NCI-H345 treated with DMSO at 0.1 percent for 48 hours (cell line): ENCODE results near the gene ZNF280B.

ENCODE experiments used
- DNase-seq: peaks from one replicate; lab custom pipeline; 2025; ENCODE audit not compliant: unreplicated experiment; lab: John Stamatoyannopoulos, UW

ZNF280B gene

DNA sequence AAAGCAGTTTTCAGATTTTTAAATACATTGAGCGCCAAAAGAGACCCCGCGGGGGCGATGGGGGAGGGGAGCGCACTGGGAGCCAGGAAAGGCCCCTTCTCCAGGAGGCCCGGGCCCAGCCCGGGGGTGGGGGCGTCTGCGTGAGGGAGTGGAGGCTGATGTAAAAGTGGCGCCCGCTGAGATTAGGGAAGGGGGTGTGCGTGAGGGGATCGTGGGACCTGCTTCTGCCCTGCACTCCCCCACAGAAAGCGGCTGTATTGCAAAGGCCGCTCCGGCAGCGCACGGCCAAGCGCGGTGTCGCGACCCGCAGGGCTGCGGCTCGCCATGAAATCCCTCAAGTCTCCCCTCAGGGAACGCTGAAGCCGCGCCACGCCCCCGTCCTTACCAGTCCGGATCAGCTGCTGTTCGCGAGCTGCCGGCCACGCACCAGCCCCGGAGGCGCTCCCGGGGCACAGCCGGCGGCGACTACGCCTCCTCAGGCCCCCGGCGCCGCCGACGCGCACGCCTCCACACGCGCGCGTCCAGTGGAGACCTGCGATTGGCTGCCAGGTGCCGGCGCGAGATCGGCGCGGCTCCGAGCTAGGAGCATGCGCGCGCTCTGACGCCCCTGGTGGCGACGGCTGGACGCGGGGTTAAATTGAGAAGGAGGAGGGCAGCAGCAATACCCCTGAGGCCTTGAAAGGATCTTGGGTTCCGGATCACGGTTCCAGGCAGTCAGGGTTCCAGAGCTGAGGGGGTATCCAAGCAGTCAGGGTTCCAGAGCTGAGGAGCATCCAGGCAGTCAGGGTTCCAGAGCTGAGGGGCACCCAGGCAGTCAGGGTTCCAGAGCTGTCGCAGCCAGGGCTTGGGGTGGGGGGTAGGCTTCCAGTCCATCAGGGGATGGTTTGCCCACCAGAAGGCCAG lies at the start of gene ZNF280B:
Gene ZNF280B, minus strand, starts transcription at position 469 of the 903 bp plus-strand sequence. CDS start 19,344 bp downstream, outside the sequence.
- peak; percentile 61 for DNase-seq

DNA sequence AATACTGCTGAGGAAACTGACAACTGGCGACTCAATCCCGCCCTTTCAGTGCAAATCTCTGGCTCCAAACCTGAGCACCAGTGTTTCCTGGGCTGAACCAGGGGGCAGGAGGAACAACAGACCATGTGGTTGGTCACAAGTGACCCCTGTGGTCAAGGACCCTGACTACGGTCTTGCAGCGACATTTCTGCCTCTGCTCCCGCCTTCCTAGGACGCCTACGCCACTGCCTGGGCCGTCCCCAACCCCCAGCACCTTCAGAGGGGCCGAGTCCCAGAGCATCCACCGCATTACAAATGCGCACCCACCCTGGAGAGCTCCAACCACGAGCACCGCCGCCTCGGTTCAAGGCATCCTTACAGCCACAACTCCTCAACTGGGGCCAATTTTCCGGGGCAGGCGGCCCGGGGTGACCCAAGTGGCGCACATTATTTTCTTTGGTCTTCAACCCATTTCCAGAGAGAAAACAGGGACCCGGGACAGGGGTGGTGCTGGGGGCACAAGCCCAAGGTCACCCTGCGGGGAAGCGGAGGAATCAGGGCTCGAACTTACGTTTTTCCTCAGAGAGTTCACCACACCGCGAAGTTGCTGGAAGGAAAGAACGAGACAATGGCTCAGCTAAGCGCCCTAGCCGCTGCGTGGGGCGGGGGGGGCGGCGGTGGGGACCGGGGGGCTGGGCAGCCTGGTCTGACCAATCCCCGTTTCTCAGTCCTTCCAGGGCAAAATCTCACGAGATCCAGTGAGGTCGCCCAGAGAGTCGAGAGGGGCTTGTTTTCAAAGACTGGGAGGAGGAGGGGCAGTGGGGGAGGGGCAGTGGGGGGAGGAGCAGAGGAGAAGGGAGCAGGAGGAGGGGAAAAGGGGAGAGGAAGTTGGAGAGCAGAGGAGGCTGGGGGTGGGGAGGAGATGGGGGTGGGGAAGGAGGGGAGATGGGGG lies 48.7 kb upstream of the ZNF280B start:
- no peak for DNase-seq

DNA sequence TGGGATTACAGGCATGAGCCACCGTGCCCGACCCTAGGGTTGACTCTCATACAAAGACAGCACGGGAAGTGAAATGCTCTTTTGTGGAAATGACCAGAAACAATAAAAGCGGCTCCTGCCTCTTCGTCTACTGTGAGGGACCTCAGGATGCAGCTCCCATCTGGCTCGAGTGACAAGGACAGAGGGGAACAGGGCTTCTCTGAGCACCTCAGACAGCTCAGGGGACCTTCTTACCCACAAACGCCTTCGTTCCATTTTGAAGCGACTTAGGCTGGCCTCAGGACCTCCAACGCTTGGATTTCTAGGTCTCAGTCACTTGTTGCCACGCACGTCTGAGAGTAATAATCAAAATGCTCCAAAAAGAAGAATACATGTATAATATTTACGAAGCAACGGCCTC lies 48.0 kb upstream of the ZNF280B start:
- DNase-seq = no peak

DNA sequence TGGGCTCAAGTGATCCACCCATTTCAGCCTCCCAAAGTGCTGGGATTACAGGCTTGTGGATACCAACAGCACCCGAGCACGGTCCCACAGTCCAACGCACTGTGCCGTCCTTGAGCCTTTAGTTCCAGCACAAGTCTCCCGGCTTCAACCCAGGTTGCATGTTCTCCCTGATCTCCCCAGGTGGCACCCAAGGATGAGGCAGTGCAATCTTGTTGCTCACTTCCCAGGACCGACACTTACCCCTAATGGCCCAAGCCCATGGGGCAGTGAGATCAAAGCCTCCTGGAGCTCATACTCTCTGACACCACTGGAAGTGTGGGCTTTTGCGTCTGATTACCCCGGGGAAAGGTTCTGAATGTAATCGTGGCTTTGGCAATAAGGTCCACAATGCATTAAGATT lies 47.1 kb upstream of the ZNF280B start:
- no peak for DNase-seq

DNA sequence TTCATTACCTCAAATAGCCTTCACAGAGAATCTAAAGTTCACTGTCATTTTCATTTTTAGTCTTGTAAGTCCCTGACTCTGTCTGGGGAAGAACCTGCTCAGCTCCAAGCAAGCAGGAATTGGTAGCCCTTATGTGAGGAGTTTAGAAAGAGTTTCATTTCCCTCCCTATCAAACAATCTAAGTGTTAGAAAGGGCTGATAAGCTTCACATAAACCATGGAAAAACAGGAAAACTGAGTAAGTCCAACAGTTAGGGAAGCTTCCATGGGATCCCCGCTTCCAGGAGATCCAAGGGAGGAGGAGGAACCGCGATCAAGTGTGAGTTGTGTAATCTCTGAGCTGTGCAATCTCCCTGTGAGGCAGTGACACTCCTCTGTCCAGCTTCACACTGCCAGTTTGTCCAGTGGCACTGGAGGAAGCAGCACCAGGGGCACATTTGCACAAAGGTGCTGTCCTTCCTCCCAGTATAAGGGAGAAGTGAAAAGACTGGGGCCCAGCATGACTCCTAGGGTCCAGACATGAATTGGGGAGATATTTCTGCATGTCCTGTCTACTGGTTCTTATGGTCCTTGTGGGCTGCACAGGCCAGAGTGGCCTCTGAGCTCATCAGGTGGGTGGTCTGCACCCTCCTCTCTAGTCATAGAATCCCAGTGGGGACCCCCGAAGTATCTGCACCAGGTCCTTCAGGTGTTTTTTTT lies 46.2 kb upstream of the ZNF280B start:
- no peak for DNase-seq

GRCh38 chr22:22553735-22554586 lies 45.4 kb upstream of the ZNF280B start:
- DNase-seq = no peak

DNA sequence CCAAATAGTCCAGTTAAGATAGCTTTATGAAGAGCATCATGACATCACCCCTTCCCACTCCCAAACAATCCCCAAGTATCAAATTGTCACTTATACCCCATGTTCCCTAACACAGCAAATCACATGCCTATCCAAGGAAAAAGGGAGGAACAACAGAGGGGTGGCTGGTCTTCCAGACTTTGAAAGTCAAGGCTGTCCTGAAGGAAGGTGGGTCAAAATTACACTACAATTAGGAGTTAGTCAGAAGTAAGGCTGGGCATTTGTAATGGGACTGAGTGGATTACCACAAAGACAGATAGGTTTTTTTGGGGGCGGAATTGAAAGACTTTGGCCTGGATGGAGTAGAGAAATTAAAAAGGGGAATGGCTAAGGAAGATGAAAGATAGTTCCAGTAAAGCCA lies 44.6 kb upstream of the ZNF280B start:
- no peak for DNase-seq

- no peak for DNase-seq
Measured at GRCh38 chr22:22552630-22553029, 44.1 kb upstream of the ZNF280B start.

- no peak for DNase-seq
Measured at GRCh38 chr22:22550789-22551434, 42.4 kb upstream of the ZNF280B start.

DNA sequence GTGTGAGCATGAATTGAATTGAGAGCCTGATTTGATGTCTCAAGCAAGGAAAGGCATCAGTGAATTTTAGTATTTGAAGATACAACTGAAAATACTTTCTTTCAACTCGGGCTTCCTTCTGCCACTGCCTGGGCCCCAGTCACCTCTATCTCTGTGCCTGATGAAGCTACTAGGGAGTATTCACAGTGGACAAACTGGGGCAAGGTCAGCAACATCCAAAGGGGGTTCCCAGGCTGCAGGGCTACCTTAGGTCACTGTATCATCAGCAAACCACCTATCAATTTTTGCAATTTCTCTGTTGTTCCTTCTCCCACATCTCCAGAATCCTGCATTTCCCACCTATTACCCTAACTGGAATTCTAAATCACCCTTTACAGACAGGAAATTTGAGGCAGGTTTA lies 40.4 kb upstream of the ZNF280B start:
- no peak for DNase-seq

DNA sequence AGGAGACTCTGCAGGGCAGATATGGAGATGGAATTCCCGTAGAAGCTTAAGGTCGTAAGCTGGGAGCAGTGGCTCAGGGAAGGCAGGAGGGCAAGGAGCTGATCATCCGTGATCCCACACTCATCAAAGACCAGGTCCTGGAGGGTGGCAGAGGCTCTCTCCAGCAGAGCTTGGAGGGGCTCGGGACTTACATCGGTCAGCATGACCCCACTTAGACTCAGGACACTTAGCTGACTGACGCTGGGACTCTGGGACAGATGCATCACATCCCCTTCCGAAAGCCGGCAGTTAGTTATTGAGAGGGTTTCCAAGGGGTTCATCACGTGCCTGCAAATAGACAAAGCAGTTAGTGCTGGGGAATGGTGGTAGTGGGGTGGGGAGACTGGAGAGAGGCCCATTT lies 39.8 kb upstream of the ZNF280B start:
- DNase-seq = no peak

GRCh38 chr22:22547692-22548300 lies 39.3 kb upstream of the ZNF280B start:
- no peak for DNase-seq

GRCh38 chr22:22547226-22547625 lies 38.7 kb upstream of the ZNF280B start:
- DNase-seq = no peak

GRCh38 chr22:22546490-22546889 lies 37.9 kb upstream of the ZNF280B start:
- no peak for DNase-seq

DNA sequence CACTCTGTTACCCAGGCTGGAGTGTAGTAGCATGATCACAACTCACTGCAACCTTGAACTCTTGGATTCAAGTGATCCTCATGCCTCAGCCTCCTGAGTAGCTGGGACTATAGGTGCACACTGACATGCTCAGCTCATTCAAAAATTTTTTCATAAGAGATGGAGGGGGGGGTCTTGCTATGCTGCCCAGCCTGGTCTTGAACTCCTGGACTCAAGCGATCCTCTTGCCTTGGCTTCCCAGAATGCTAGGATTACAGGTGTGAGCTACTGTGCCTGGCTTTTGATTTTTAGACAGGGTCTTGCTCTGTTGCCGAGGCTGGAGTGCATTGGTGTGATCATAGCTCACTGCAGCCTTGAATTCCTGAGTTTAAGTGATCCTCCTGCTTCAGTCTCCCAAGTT lies 36.5 kb upstream of the ZNF280B start:
- no peak for DNase-seq

DNA sequence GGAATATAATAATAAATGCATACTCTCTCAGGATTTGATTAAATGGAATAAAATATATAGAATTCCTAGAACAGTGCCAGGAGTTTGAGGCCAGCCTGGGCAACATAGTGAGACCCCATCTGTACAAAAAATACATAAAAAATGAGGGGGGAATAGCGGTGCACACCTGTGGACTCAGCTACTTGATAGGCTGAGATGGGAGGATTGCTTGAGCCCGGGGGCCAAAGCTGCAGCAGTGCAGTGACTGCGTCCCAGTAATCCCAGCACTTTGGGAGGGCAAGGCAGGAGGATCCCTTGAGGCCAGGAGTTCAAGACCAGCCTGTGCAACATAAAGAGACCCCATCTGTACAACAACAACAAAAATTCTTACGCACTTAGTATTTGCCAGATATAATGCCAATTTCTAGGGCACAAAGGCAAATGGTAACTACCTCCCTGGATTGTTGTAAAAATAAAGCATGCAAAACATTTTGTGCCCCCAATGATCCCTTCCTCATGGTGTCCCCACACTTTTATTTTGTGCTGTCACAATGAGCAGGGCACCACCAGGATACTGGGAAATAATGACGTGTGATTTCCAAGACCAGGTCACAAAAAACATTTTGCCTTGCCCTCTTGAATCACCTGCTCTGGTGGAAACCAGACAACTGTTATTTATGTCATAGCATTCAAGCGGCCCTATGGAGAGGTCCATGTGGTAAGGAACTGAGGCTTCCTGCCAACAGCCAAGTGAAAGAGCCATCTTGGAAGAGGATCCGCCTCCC lies 29.9 kb upstream of the ZNF280B start:
- no peak for DNase-seq

DNA sequence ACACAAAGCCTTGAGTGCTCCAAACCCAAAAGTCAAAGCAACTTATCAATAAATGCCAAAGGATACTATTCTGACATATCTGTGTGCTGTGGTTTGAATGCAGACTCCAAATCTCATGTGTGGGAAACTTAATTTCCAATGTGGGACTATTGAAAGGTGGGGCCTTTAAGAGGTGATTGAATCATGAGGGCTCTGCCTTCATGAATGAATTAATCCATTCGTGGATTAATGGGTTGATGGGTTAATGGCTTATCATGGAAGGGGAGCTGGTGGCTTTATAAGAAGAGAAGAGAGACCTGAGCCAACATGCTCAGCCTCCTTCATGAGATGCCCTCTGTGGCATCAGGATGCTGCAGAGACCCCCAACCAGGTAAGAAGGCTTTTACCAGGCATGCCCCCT lies 28.4 kb upstream of the ZNF280B start:
- DNase-seq = no peak

DNA sequence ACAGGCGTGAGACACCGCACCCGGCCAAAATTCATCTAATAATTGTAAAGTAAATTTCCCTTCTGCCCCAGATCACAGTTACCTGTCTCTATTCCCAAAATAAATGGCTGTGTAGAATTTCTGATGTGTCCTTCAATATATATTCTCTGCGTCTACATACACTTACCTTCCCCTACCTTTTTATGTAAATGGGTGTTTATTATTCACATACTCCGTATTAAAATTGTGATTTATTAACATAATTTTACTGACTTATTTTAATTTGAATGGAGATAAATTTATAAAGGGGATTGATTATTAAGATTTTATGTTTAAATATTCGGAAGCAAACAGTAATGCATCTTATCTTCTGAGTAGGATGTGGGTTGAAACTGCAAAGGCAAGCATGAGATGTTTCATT lies 28.0 kb upstream of the ZNF280B start:
- no peak for DNase-seq

- DNase-seq = no peak
Measured at GRCh38 chr22:22535662-22536061, 27.1 kb upstream of the ZNF280B start.
